ENCODE results near the gene ARG1.
"Not testable (repeated sequence)": the region's sequence is repeated elsewhere in the genome, so short reads cannot be mapped to it uniquely, and the experiment has no call there.

ARG1 gene

DNA sequence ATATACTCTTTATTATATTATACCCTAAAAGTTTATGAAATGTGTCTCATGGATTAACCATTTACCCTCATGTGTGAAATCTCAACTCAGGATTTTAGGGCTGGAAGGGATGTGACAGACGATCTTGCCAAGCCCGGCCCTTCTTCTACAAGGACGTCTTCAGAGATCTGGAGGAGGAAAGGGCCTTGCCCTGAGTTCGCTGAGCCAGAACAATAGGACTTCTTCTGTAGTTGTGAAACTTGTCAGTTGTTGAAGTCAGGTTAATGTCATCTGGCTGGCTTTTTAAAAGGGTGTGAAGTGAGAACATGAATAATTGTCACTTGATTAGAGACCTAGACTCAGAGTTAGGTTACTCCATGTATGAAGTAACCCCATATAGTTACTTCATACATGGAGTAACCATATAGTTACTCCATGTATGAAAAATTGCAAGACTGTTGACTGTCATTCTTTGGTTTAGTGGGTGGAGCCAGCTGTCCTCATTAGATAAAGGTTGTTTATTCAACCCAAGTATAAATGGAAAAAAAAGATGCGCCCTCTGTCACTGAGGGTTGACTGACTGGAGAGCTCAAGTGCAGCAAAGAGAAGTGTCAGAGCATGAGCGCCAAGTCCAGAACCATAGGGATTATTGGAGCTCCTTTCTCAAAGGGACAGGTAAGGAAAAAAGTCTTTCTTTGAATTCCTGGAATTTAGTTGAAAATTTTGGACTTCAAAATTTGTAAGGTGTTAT, at the start of gene ARG1:
Gene ARG1, plus strand, starts transcription at position 541 of the 730 bp plus-strand sequence. Its CDS starts 57 bp downstream, at position 598.
- H2AFZ ChIP-seq (ENCODE audit: low read depth, low read length), result no peak within 1 kb of the TSS
- no peaks in the 10 kb centered on the region for H3K9me3 ChIP-seq (ENCODE audit: insufficient read depth, low read length)
- TF ChIP-seq, protein P1, sequence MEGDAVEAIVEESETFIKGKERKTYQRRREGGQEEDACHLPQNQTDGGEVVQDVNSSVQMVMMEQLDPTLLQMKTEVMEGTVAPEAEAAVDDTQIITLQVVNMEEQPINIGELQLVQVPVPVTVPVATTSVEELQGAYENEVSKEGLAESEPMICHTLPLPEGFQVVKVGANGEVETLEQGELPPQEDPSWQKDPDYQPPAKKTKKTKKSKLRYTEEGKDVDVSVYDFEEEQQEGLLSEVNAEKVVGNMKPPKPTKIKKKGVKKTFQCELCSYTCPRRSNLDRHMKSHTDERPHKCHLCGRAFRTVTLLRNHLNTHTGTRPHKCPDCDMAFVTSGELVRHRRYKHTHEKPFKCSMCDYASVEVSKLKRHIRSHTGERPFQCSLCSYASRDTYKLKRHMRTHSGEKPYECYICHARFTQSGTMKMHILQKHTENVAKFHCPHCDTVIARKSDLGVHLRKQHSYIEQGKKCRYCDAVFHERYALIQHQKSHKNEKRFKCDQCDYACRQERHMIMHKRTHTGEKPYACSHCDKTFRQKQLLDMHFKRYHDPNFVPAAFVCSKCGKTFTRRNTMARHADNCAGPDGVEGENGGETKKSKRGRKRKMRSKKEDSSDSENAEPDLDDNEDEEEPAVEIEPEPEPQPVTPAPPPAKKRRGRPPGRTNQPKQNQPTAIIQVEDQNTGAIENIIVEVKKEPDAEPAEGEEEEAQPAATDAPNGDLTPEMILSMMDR (IDR thresholded peaks at IDR 0.05; ENCODE audit: low read depth, low read length), result no peak
- TF ChIP-seq EZH2phosphoT487 (IDR thresholded peaks at IDR 0.05; ENCODE audit: low read depth), result no peak
- H3K79me2 ChIP-seq (ENCODE audit: low read length), result no peaks in the 10 kb centered on the region
- no peak within 1 kb of the TSS for H3K4me3 ChIP-seq (ENCODE audit: low read length)
- H3K9ac ChIP-seq (ENCODE audit: low read length), result no peak within 1 kb of the TSS
- no peak within 1 kb of the TSS for H3K27ac ChIP-seq (ENCODE audit: low read length)
- no peak within 1 kb of the TSS for H3K4me2 ChIP-seq (ENCODE audit: low read length)
- no peaks in the 10 kb centered on the region for H3K4me1 ChIP-seq (ENCODE audit: low read length)
- H4K20me1 ChIP-seq (ENCODE audit: insufficient read depth, low read length), result no peaks in the 10 kb centered on the region
- H3K36me3 ChIP-seq (replicated peaks; ENCODE audit: low read depth, low read length), result no peaks in the 10 kb centered on the region
- no peaks in the 10 kb centered on the region for H3K27me3 ChIP-seq (ENCODE audit: low read depth, low read length)

DNA sequence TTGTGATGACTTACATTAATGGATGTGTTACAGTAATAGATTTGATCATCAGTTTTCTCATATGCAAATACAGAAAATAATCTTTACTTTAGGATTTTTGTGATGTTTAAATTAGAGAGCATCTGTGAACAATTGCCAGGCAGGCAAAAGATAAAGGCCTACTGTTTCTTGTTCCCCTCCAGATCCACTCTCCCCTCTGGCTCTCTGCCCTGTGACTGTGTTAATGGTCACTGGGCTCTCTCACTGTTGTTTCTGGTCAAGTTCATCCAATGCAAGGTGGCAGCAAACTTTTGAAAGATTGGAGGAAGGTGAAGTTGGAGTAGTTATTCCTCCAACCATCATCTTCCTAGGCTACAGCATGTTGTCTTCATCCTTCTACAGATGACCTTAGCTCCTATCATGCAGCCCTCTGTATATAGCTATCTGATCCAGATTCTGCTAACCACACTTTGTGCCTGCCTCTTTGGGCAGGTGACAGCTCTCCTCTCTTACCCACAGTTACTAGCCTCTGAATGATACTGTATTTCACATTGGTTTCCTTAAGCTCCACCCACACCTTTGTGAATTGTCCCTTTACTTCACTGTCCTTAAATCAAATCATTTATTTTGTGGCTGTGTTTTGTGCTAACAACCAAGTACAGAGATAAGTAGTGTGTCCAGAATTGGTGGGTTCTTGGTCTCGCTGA, 48.9 kb upstream of the ARG1 start:
- TF ChIP-seq EZH2phosphoT487 (IDR thresholded peaks at IDR 0.05; ENCODE audit: low read depth), result no peak
- TF ChIP-seq, protein P1 (IDR thresholded peaks at IDR 0.05; ENCODE audit: low read depth, low read length), result no peak
- H2AFZ ChIP-seq (ENCODE audit: low read depth, low read length), result no peak overlapping the region
- H3K36me3 ChIP-seq (replicated peaks; ENCODE audit: low read depth, low read length), result no peaks in the 10 kb centered on the region
- no peaks in the 10 kb centered on the region for H3K79me2 ChIP-seq (ENCODE audit: low read length)
- no peak overlapping the region for H3K4me2 ChIP-seq (ENCODE audit: low read length)
- no peaks in the 10 kb centered on the region for H3K4me1 ChIP-seq (ENCODE audit: low read length)
- H4K20me1 ChIP-seq (ENCODE audit: insufficient read depth, low read length), result no peaks in the 10 kb centered on the region
- no peak overlapping the region for H3K4me3 ChIP-seq (ENCODE audit: low read length)
- no peak overlapping the region for H3K27ac ChIP-seq (ENCODE audit: low read length)
- H3K9me3 ChIP-seq (ENCODE audit: insufficient read depth, low read length), result no peaks in the 10 kb centered on the region
- H3K9ac ChIP-seq (ENCODE audit: low read length), result no peak overlapping the region
- H3K27me3 ChIP-seq (ENCODE audit: low read depth, low read length), result no peaks in the 10 kb centered on the region

DNA sequence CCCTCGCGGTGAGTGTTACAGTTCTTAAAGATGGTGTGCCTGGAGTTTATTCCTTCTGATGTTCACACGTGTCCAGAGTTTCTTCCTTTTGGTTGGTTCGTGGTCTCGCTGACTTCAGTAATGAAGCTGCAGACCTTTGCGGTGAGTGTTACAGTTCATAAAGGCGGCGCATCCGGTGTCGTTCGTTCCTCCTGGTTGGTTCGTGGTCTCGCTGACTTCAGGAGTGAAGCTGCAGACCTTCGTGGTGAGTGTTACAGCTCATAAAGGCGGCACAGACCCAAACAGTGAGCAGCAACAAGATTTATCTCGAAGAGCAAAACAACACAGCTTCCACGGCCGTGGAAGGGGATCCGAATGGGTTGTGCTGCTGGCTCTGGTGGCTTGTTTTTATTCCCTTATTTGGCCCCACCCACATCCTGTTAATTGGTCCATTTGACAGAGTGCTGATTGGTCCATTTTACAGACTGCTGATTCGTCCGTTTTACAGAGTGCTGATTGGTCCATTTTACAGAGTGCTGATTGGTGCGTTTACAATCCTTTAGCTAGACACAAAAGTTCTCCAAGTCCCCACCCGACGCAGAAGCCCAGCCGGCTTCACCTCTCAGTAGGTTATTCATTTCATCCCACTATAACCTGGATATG, 48.2 kb upstream of the ARG1 start:
- Histone ChIP-seq H3K27me3 (ENCODE audit: low read depth, low read length) (no peaks in the 10 kb centered on the region), H3K9ac (ENCODE audit: low read length) (no peak overlapping the region), H3K79me2 (ENCODE audit: low read length) (no peaks in the 10 kb centered on the region), H2AFZ (ENCODE audit: low read depth, low read length) (no peak overlapping the region), H3K4me3 (ENCODE audit: low read length) (no peak overlapping the region), H3K4me2 (ENCODE audit: low read length) (no peak overlapping the region), H3K36me3 (replicated peaks; ENCODE audit: low read depth, low read length) (no peaks in the 10 kb centered on the region), H3K9me3 (ENCODE audit: insufficient read depth, low read length) (no peaks in the 10 kb centered on the region), H3K27ac (ENCODE audit: low read length) (no peak overlapping the region), H3K4me1 (ENCODE audit: low read length) (no peaks in the 10 kb centered on the region), H4K20me1 (ENCODE audit: insufficient read depth, low read length) (no peaks in the 10 kb centered on the region)
- no peak for TF ChIP-seq EZH2phosphoT487 (IDR thresholded peaks at IDR 0.05; ENCODE audit: low read depth)
- TF ChIP-seq, protein P1 (IDR thresholded peaks at IDR 0.05; ENCODE audit: low read depth, low read length), result no peak

DNA sequence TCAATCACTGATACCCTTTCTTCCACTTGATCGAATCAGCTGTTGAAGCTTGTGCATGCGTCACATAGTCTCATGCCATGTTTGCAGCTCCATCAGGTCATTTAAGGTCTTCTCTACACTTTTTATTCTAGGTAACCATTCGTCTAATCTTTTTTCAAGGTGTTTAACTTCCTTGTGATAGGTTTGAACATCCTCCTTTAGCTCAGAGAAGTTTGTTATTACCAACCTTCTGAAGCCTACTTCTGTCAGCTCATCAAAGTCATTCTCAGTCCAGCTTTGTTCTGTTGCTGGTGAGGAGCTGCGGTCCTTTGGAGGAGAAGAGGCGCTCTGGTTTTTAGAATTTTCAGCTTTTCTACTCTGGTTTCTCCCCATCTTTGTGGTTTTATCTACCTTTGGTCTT, 42.1 kb upstream of the ARG1 start:
- not testable (repeated sequence) for H3K36me3 ChIP-seq (replicated peaks; ENCODE audit: low read depth, low read length); H3K9me3 ChIP-seq (ENCODE audit: insufficient read depth, low read length); H3K9ac ChIP-seq (ENCODE audit: low read length); H4K20me1 ChIP-seq (ENCODE audit: insufficient read depth, low read length); H3K4me2 ChIP-seq (ENCODE audit: low read length); H2AFZ ChIP-seq (ENCODE audit: low read depth, low read length); H3K27ac ChIP-seq (ENCODE audit: low read length); H3K4me3 ChIP-seq (ENCODE audit: low read length); H3K79me2 ChIP-seq (ENCODE audit: low read length); H3K27me3 ChIP-seq (ENCODE audit: low read depth, low read length)
- peaks cover 13% of the 10 kb centered on the region for H3K4me1 ChIP-seq (ENCODE audit: low read length)

DNA sequence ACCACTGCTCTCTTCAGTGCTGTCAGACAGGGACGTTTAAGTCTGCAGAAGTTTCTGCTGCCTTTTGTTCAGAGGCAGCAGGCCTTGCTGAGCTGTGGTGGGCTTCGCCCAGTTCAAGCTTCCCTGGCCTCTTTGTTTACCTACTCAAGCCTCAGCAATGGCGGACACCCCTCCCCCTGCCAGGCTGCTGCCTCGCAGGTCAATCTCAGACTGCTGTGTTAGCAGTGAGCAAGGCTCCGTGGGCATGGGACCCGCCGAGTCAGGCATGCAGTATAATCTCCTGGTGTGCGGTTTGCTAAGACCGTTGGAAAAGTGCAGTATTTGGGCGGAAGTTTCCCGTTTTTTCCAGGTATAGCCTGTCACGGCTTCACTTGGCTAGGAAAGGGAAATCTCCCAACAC, 41.3 kb upstream of the ARG1 start:
- H3K4me1 ChIP-seq (ENCODE audit: low read length), result peaks cover 13% of the 10 kb centered on the region
- not testable (repeated sequence) for H2AFZ ChIP-seq (ENCODE audit: low read depth, low read length); H3K27ac ChIP-seq (ENCODE audit: low read length); H3K27me3 ChIP-seq (ENCODE audit: low read depth, low read length); H3K4me3 ChIP-seq (ENCODE audit: low read length); H3K36me3 ChIP-seq (replicated peaks; ENCODE audit: low read depth, low read length); H4K20me1 ChIP-seq (ENCODE audit: insufficient read depth, low read length); H3K79me2 ChIP-seq (ENCODE audit: low read length); H3K9me3 ChIP-seq (ENCODE audit: insufficient read depth, low read length); H3K9ac ChIP-seq (ENCODE audit: low read length); H3K4me2 ChIP-seq (ENCODE audit: low read length)

All from OCI-LY3 (cell line).